K562 (cell line): Measurements from ENCODE around the gene RFWD3. TPM values are rescaled to one million over a fixed set of nuclear protein-coding genes. Genes with fewer than 3 reads are reported as not detected.

Source experiments
- CBX8 ChIP-seq: fragments of 200-600 bp; sonication (generic); IDR thresholded peaks from 2 replicates; pipeline ENCODE4 v1.6.1; 2012; ENCODE audit warnings: borderline replicate concordance, mixed run types, low read depth, mild to moderate bottlenecking, moderate library complexity, mixed read lengths, low read length, control low read depth, inconsistent platforms; ENCODE audit not compliant: poor library complexity, severe bottlenecking; ENCODE audit errors: extremely low read depth
- COPS2 ChIP-seq: fragments of 450-650 bp; conservative IDR thresholded peaks from 2 replicates; pipeline ENCODE4 v1.6.1; 2016; ENCODE audit warnings: mild to moderate bottlenecking, moderate library complexity
- HCFC1 ChIP-seq: IDR thresholded peaks from 2 replicates; pipeline ENCODE4 v1.6.1; 2012; ENCODE audit warnings: low read depth, low read length, improper control_type of control experiment
- LEF1 ChIP-seq: fragments of 450-650 bp; IDR thresholded peaks from 2 replicates; pipeline ENCODE4 v1.6.1; 2016; ENCODE audit warnings: mild to moderate bottlenecking
- NFE2L1 ChIP-seq: fragments of 450-650 bp; IDR thresholded peaks from 2 replicates; pipeline ENCODE4 v1.6.1; 2016; ENCODE audit warnings: missing genetic modification characterization, low read depth, mild to moderate bottlenecking, missing compliant biosample characterization, moderate library complexity, borderline replicate concordance
- POLR3G ChIP-seq: IDR thresholded peaks from 2 replicates; pipeline ENCODE4 v1.6.1; 2011; ENCODE audit not compliant: insufficient read length, insufficient replicate concordance; ENCODE audit errors: extremely low read depth
- PTTG1 ChIP-seq: fragments of 450-650 bp; IDR thresholded peaks from 2 replicates; pipeline ENCODE4 v1.6.1; 2016; ENCODE audit warnings: low read depth, mild to moderate bottlenecking, missing genetic modification characterization, missing compliant biosample characterization
- SAFB2 ChIP-seq: fragments of 200-400 bp; formaldehyde crosslinking; IDR thresholded peaks from 2 replicates; pipeline ENCODE4 v1.6.1; 2018; ENCODE audit warnings: borderline replicate concordance, low read length, low read depth, moderate library complexity; ENCODE audit not compliant: severe bottlenecking
- ZBTB12 ChIP-seq: fragments of 250-450 bp; sonication (Bioruptor Pico); IDR thresholded peaks from 2 replicates; pipeline ENCODE4 v1.4.0; 2020
- ZNF174 ChIP-seq: fragments of 250-450 bp; sonication (Bioruptor Pico); IDR thresholded peaks from 2 replicates; pipeline ENCODE4 v1.4.0; 2020; ENCODE audit warnings: mild to moderate bottlenecking
- ZNF445 ChIP-seq: fragments of 250-450 bp; sonication (Bioruptor Pico); IDR thresholded peaks from 2 replicates; pipeline ENCODE4 v1.4.0; 2020; ENCODE audit warnings: low read depth, mild to moderate bottlenecking, moderate library complexity
- ZNF586 ChIP-seq: fragments of 450-650 bp; formaldehyde crosslinking; conservative IDR thresholded peaks from 2 replicates; pipeline ENCODE4 v1.4.0; 2020; ENCODE audit warnings: mild to moderate bottlenecking, moderate library complexity
- polyA plus RNA-seq, 8 experiments: library from polyadenylated mRNA; depleted of rRNA in 4 of 8; stranded (reverse) in 5 of 8; unstranded in 3 of 8; fragments of >200 nt; fragmentation: Nextera tagmentation in 2 of 8; fragmentation: Illumina TruSeq in 1 of 8; extraction: Ambion mirVana in 2 of 8; extraction: Trizol in 1 of 8; gene quantifications; 2 replicates each; pipeline versions ENCODE4 v1.2.1 to v1.2.3, GENCODE V29; 2011 to 2014; ENCODE audit warnings: inconsistent platforms in 1 of 8, missing spikeins in 1 of 8
- total RNA-seq, 7 experiments: library from RNA; depleted of rRNA in 6 of 7; stranded (reverse); fragments of >200 nt in 6 of 7; fragmentation: Illumina TruSeq in 2 of 7; extraction: Trizol in 2 of 7; gene quantifications; 2 replicates each; pipeline versions ENCODE4 v1.2.1 to v1.2.3, GENCODE V29; 2011 to 2021; ENCODE audit warnings: low replicate concordance in 1 of 7
- TF ChIP-seq, protein P1 (sequence below), 2 experiments: fragments of 450-650 bp; IDR thresholded peaks; 2 replicates each; pipeline ENCODE4 v1.6.1; 2016; ENCODE audit warnings: mild to moderate bottlenecking in 2 of 2, borderline replicate concordance in 1 of 2, low read depth in 1 of 2, moderate library complexity in 1 of 2
- TF ChIP-seq, protein P2 (sequence below): sonication (generic); formaldehyde crosslinking; IDR thresholded peaks from 2 replicates; pipeline ENCODE4 v1.9.0; 2022; ENCODE audit warnings: mild to moderate bottlenecking, missing genetic modification reagents
- TF ChIP-seq, protein P3 (sequence below): fragments of 450-650 bp; IDR thresholded peaks from 2 replicates; pipeline ENCODE4 v1.6.1; 2016; ENCODE audit warnings: borderline replicate concordance

Gene RFWD3
- total and polyA plus RNA-seq, 9 of the 15 experiments (the other 6 are each of a cell fraction or from before 2014, with no cell fraction given) = 20.8 to 121 (median 79.0) TPM

DNA sequence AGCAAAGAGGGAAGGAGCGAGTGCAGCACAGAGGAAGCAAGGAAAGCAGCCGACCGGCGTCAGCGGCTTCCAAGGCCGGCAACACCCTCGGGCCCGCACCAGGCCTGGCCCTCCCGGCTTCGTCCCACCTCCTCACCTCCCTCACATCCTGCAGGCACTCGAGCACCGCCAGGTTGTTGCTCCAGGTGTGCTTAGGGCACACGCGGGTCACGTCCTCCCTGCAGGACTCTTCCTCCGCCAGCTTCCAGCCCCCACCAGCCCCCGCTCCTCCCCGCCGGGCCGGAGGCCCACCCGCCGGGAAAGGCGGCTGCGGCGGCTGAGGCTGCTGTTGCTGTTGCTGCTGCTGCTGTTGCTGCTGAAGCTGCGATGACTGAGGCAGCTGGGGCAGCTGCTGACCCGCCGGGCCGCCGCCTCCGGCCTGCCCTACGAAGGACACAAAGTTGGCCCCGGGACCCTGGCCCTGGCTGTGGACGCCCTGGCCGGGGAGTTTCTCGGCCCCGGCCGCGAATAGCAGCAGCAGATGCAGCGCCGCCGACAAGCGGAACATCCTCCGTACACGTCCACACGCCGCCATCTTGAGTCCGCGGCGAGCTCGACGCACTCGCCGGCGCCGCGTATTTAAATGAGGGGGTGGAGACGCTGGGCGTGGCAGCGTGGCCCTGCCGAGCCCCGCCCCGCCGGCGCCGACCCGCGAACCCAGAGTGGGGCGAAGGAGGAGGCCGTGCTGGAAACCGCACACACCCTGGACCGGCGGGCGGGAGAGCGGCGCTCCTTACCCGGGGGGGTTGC, 60.0 kb downstream of the RFWD3 start, which contains the start of gene GLG1 (continued):
- TF ChIP-seq, protein P1, sequence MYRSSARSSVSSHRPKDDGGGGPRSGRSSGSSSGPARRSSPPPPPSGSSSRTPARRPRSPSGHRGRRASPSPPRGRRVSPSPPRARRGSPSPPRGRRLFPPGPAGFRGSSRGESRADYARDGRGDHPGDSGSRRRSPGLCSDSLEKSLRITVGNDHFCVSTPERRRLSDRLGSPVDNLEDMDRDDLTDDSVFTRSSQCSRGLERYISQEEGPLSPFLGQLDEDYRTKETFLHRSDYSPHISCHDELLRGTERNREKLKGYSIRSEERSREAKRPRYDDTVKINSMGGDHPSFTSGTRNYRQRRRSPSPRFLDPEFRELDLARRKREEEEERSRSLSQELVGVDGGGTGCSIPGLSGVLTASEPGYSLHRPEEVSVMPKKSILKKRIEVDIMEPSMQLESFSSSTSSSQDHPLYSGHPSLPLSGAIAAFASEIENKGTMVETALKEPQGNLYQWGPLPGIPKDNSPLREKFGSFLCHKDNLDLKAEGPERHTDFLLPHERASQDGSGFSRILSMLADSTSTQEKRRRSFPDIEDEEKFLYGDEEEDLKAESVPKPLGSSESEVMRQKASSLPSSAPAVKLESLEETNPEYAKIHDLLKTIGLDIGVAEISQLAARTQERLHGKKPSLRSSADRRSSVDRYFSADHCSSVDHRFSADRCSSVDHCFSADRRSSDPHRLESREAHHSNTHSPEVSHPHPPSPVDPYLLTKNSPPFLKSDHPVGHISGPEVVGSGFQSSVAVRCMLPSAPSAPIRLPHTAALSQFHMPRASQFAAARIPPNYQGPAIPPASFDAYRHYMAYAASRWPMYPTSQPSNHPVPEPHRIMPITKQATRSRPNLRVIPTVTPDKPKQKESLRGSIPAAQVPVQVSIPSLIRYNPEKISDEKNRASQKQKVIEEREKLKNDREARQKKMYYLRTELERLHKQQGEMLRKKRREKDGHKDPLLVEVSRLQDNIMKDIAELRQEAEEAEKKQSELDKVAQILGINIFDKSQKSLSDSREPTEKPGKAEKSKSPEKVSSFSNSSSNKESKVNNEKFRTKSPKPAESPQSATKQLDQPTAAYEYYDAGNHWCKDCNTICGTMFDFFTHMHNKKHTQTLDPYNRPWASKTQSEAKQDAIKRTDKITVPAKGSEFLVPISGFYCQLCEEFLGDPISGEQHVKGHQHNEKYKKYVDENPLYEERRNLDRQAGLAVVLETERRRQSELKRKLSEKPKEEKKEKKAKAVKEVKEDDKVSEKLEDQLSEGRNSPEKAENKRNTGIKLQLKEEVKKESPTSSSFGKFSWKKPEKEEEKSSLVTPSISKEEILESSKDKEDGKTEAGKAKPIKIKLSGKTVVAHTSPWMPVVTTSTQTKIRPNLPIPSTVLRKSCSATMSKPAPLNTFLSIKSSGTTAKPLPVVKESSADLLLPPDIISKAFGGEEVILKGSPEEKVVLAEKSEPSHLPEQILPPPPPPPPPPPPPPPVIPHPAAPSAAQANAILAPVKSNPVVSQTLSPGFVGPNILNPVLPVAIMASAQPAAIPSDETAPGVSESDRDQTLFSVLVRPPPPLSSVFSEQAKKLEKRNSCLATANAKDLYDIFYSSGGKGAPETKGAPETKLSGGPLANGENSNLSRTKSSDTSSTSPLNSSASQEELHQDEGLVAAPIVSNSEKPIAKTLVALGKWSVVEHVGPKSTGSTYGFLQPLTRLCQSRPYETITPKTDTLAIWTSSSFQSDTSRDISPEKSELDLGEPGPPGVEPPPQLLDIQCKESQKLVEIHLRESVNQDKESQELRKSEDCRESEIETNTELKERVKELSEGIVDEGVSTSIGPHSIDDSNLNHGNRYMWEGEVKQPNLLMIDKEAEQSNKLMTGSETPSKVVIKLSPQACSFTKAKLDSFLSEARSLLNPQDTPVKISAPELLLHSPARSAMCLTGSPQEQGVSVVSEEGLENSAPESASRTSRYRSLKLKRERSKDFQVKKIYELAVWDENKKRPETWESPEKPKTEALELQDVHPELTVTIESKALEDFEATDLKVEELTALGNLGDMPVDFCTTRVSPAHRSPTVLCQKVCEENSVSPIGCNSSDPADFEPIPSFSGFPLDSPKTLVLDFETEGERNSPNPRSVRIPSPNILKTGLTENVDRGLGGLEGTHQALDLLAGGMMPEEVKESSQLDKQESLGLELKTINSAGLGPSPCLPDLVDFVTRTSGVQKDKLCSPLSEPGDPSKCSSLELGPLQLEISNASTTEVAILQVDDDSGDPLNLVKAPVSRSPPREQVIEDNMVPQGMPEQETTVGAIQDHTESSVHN (IDR thresholded peaks at IDR 0.05; ENCODE audit: borderline replicate concordance in 1 of 2, low read depth in 1 of 2) = no peak
- TF ChIP-seq LEF1 (no peak), COPS2 (no peak), PTTG1 (no peak), ZNF445 (CRISPR knock-in tag) (no peak), ZBTB12 (no peak), CBX8 (no peak), POLR3G (no peak), SAFB2 (no peak), ZNF586 (CRISPR knock-in tag) (no peak), NFE2L1 (tag) (no peak), HCFC1 (0 out of 2 replicates have a peak, but pooled peaks have one; percentile 5), ZNF174 (CRISPR knock-in tag) (no peak)
- TF ChIP-seq, protein P2, sequence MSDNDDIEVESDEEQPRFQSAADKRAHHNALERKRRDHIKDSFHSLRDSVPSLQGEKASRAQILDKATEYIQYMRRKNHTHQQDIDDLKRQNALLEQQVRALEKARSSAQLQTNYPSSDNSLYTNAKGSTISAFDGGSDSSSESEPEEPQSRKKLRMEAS (CRISPR knock-in tag) = peak; percentile 64
- TF ChIP-seq, protein P3, sequence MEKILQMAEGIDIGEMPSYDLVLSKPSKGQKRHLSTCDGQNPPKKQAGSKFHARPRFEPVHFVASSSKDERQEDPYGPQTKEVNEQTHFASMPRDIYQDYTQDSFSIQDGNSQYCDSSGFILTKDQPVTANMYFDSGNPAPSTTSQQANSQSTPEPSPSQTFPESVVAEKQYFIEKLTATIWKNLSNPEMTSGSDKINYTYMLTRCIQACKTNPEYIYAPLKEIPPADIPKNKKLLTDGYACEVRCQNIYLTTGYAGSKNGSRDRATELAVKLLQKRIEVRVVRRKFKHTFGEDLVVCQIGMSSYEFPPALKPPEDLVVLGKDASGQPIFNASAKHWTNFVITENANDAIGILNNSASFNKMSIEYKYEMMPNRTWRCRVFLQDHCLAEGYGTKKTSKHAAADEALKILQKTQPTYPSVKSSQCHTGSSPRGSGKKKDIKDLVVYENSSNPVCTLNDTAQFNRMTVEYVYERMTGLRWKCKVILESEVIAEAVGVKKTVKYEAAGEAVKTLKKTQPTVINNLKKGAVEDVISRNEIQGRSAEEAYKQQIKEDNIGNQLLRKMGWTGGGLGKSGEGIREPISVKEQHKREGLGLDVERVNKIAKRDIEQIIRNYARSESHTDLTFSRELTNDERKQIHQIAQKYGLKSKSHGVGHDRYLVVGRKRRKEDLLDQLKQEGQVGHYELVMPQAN = peak; percentile 62; the same call in 1 of the 2 replicates
